Keratinocyte (primary cell): ENCODE measurements around the gene CTNNBL1. TPM values are rescaled to one million over a fixed set of nuclear protein-coding genes. Genes with fewer than 3 reads are reported as not detected.

Source experiments
- DNase-seq: peaks from one replicate; pipeline ENCODE4 v3.0.0-alpha.2; 2011; ENCODE audit warnings: low read depth, missing footprints, low spot score
- FAIRE-seq: peaks from 2 replicates; lab custom pipeline; 2011; peaks lifted over from hg19 to GRCh38; lab: Jason Lieb, UNC
- H2AFZ ChIP-seq: 2 replicates; pipeline ENCODE4 v1.6.0; 2012; ENCODE audit warnings: low read length, control low read depth, inconsistent platforms; ENCODE audit not compliant: control insufficient read depth
- H3K27ac ChIP-seq: 2 replicates; pipeline ENCODE4 v1.5.1; 2011; ENCODE audit warnings: low read length; ENCODE audit not compliant: control insufficient read depth, insufficient read depth
- H3K27me3 ChIP-seq: 3 replicates; pipeline ENCODE4 v1.6.0; 2011; ENCODE audit warnings: low read length; ENCODE audit not compliant: control insufficient read depth, insufficient read depth; ENCODE audit errors: extremely low read depth
- H3K36me3 ChIP-seq, 2 experiments: 2 replicates in 1 of 2; 3 replicates in 1 of 2; pipeline ENCODE4 v1.5.1; 2011; ENCODE audit warnings: low read length in 2 of 2, mild to moderate bottlenecking in 1 of 2; ENCODE audit not compliant: control insufficient read depth in 2 of 2, insufficient read depth in 2 of 2; ENCODE audit errors: extremely low read depth in 1 of 2
- H3K4me1 ChIP-seq: 3 replicates; pipeline ENCODE4 v1.5.1; 2011; ENCODE audit warnings: low read length; ENCODE audit not compliant: control insufficient read depth, insufficient read depth; ENCODE audit errors: extremely low read depth
- H3K4me2 ChIP-seq: 3 replicates; pipeline ENCODE4 v1.6.0; 2011; ENCODE audit warnings: low read depth, low read length; ENCODE audit not compliant: control insufficient read depth, insufficient read depth; ENCODE audit errors: extremely low read depth
- H3K4me3 ChIP-seq, 3 experiments: fragments of 200-600 bp in 1 of 3; sonication (generic) in 1 of 3; 2 replicates in 2 of 3; 3 replicates in 1 of 3; pipeline ENCODE4 v1.5.1; 2011 to 2016; ENCODE audit warnings: low read length in 3 of 3, mild to moderate bottlenecking in 3 of 3, control low read depth in 2 of 3, inconsistent platforms in 1 of 3, low read depth in 1 of 3, mixed read lengths in 1 of 3, mixed run types in 1 of 3, moderate library complexity in 1 of 3; ENCODE audit not compliant: control insufficient read depth in 2 of 3, insufficient read depth in 2 of 3; ENCODE audit errors: extremely low read depth in 1 of 3
- H3K79me2 ChIP-seq: 2 replicates; pipeline ENCODE4 v1.6.0; 2012; ENCODE audit warnings: low read length; ENCODE audit not compliant: control insufficient read depth, insufficient read depth
- H3K9ac ChIP-seq: 3 replicates; pipeline ENCODE4 v1.6.0; 2011; ENCODE audit warnings: low read length; ENCODE audit not compliant: control insufficient read depth, insufficient read depth; ENCODE audit errors: extremely low read depth
- H3K9me1 ChIP-seq: 3 replicates; pipeline ENCODE4 v1.6.0; 2011; ENCODE audit warnings: low read length; ENCODE audit not compliant: control insufficient read depth, insufficient read depth; ENCODE audit errors: extremely low read depth
- H3K9me3 ChIP-seq: 2 replicates; pipeline ENCODE4 v1.5.1; 2012; ENCODE audit warnings: low read depth, low read length; ENCODE audit not compliant: control insufficient read depth
- H4K20me1 ChIP-seq: 3 replicates; pipeline ENCODE4 v1.6.0; 2011; ENCODE audit warnings: low read length; ENCODE audit not compliant: control insufficient read depth, insufficient read depth; ENCODE audit errors: extremely low read depth
- CTCF ChIP-seq, 3 experiments: IDR thresholded peaks in 1 of 3; conservative IDR thresholded peaks in 1 of 3; optimal IDR thresholded peaks in 1 of 3; 2 replicates in 2 of 3; 3 replicates in 1 of 3; pipeline versions ENCODE3 to v1.5.1; 2011; ENCODE audit warnings: low read length in 3 of 3, mild to moderate bottlenecking in 3 of 3, moderate library complexity in 2 of 3, control low read depth in 1 of 3, inconsistent platforms in 1 of 3; ENCODE audit not compliant: insufficient read depth in 2 of 3; ENCODE audit errors: extremely low read depth in 1 of 3
- EZH2 ChIP-seq: IDR thresholded peaks from one replicate; pipeline ENCODE4 v1.6.1; 2012; ENCODE audit warnings: inconsistent platforms, mild to moderate bottlenecking, low read length, moderate library complexity
- dilution Hi-C: fragments of 300-500 bp; cut with MboI; formaldehyde crosslinking; loops from one replicate; pipeline ENCODE4 v1.7.0; 2020; ENCODE audit warnings: low sequenced_read_pairs; ENCODE audit not compliant: extremely low pct_ligation_motif_present
- polyA plus RNA-seq, 5 experiments: library from polyadenylated mRNA; depleted of rRNA in 3 of 5; stranded (reverse) in 3 of 5; stranded (forward) in 1 of 5; unstranded in 1 of 5; fragments of >200 nt; gene quantifications; 1 replicate in 1 of 5; 2 replicates in 3 of 5; 3 replicates in 1 of 5; pipeline versions ENCODE4 v1.2.1 to v1.2.3, GENCODE V29; 2011 to 2012; ENCODE audit warnings: missing spikeins in 2 of 5, low read depth in 1 of 5, low replicate concordance in 1 of 5

CTNNBL1 gene
- polyA plus RNA-seq, 1 donor (not counting 4 experiments of a cell fraction or from before 2014, with no cell fraction given): 37.0 TPM

- Histone ChIP-seq H3K4me2 (no peak overlapping the region), H3K9ac (no peak overlapping the region), H2AFZ (no peak overlapping the region), H4K20me1 (no peaks in the 10 kb centered on the region), H3K9me3 (no peaks in the 10 kb centered on the region), H3K27ac (no peak overlapping the region), H3K9me1 (no peaks in the 10 kb centered on the region), H3K4me3 (no peak overlapping the region), H3K79me2 (no peaks in the 10 kb centered on the region), H3K36me3 (no peaks in the 10 kb centered on the region), H3K27me3 (peaks cover 10% of the 10 kb centered on the region), H3K4me1 (no peaks in the 10 kb centered on the region)
- no peak for DNase-seq
- dilution Hi-C loops: no loop called here
- TF ChIP-seq CTCF (optimal IDR thresholded peaks at IDR 0.05 in 1 of 3, IDR thresholded peaks at IDR 0.05 in 1 of 3, conservative IDR thresholded peaks at IDR 0.05 in 1 of 3; ENCODE audit: extremely low read depth in 1 of 3, insufficient read depth in 2 of 3, low read length in 3 of 3): no peak
- TF ChIP-seq EZH2: no peak
- FAIRE-seq: no peak
These were observed 191.2 kb downstream of the CTNNBL1 start for GRCh38 chr20:37885042-37885441.

- Histone ChIP-seq H3K36me3 (no peaks in the 10 kb centered on the region), H3K9me1 (no peaks in the 10 kb centered on the region), H3K4me3 (no peak overlapping the region), H3K9me3 (no peaks in the 10 kb centered on the region), H4K20me1 (no peaks in the 10 kb centered on the region), H3K27ac (no peak overlapping the region), H3K4me1 (peaks cover 2% of the 10 kb centered on the region), H2AFZ (no peak overlapping the region), H3K27me3 (peaks cover 12% of the 10 kb centered on the region), H3K9ac (no peak overlapping the region), H3K79me2 (no peaks in the 10 kb centered on the region), H3K4me2 (no peak overlapping the region)
- FAIRE-seq (no peak), DNase-seq (no peak)
- dilution Hi-C loops: no loop called here
- TF ChIP-seq CTCF (optimal IDR thresholded peaks at IDR 0.05 in 1 of 3, IDR thresholded peaks at IDR 0.05 in 1 of 3, conservative IDR thresholded peaks at IDR 0.05 in 1 of 3; ENCODE audit: extremely low read depth in 1 of 3, insufficient read depth in 2 of 3, low read length in 3 of 3) (no peak), EZH2 (no peak)
These were observed 192.0 kb downstream of the CTNNBL1 start for GRCh38 chr20:37885593-37886503.
